AG04450 (cell line): ENCODE measurements around the gene BST2. TPM values are rescaled to one million over a fixed set of nuclear protein-coding genes. Genes with fewer than 3 reads are reported as not detected.

Source experiments
- CTCF ChIA-PET: fragments of 300-600, 350-600 bp; formaldehyde crosslinking; extraction: SDS; loops from one replicate; lab custom pipeline; 2022; ENCODE audit warnings: antibody characterized with exemption, inconsistent platforms; lab: Charles Lee
- POLR2A ChIA-PET: fragments of 350-600 bp; formaldehyde crosslinking; extraction: SDS; loops from one replicate; lab custom pipeline; 2021; ENCODE audit warnings: antibody characterized with exemption, inconsistent platforms; lab: Yijun Ruan, JAX
- DNase-seq: peaks from one replicate; pipeline ENCODE4 v3.0.0-alpha.2; 2011; ENCODE audit warnings: low read depth, low spot score
- H3K27ac ChIP-seq: one replicate; pipeline ENCODE4 v1.5.1; 2012; ENCODE audit warnings: low read depth, low read length, control low read depth
- H3K27me3 ChIP-seq: one replicate; pipeline ENCODE4 v1.6.0; 2012; ENCODE audit warnings: low read length; ENCODE audit not compliant: control insufficient read depth, insufficient read depth
- H3K4me3 ChIP-seq: 2 replicates; pipeline ENCODE4 v1.5.1; 2011; ENCODE audit warnings: mild to moderate bottlenecking, low read depth, low read length, control low read depth
- H3K9me3 ChIP-seq: 2 replicates; pipeline ENCODE4 v1.5.1; 2012; ENCODE audit warnings: low read length; ENCODE audit not compliant: control insufficient read depth, insufficient read depth
- CTCF ChIP-seq: IDR thresholded peaks from 2 replicates; pipeline ENCODE4 v1.5.1; 2011; ENCODE audit warnings: low read depth, low read length, control low read depth, inconsistent platforms
- polyA minus RNA-seq: library from RNA; depleted of rRNA, polyadenylated mRNA; stranded (reverse); fragments of >200 nt; gene quantifications from 2 replicates; pipeline ENCODE4 v1.2.3, GENCODE V29; 2011; rRNA and poly(A)+ RNA removed
- polyA plus RNA-seq: library from polyadenylated mRNA; depleted of rRNA; stranded (reverse); fragments of >200 nt; gene quantifications from 2 replicates; pipeline ENCODE4 v1.2.3, GENCODE V29; 2011; rRNA removed

The BST2 gene
- polyA plus RNA-seq (1.9 and 2.8 TPM in 2 replicates), polyA minus RNA-seq (0.43 and 0.46 TPM in 2 replicates)

DNA sequence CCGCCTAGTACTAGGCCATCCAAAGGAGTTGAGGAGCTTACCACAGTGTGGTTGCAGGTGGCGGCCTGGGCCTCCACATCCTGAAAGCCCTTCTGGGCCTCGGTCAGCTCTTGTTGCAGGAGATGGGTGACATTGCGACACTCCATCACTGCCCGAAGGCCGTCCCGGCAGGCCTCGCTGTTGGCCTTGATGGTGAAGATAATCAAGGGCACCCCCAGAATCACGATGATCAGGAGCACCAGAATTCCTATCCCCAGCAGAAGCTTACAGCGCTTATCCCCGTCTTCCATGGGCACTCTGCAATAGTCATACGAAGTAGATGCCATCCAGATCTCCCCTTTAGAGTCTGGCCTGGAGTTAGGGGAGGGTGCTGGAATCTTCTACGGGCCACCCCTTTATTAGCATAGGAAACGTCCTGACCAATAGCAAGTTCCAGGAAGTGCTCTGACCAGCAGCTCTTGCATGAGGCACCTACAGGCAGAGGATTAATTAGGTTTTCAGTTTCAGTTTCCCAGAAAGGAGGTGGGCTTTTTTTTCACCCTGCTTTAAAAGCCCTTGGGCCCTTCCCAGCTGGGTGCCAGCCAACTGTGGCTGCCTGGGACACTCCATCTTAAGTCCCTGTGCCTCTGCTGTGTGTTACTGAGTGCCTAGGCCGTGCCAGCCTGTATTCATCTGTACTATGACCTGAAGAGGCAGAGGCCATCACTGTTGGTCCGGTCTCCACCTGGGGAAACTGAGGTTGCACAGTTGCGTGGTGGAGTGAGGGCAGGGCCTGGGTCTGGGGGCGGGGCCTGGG is at the start of gene BST2:
BST2 (minus strand) TSS at position 381 of the 796 bp plus-strand sequence; CDS start at position 326, 55 bp downstream.
- Histone ChIP-seq H3K27me3 (peaks cover 2% of the 10 kb centered on the region), H3K27ac (no peak within 1 kb of the TSS), H3K9me3 (no peaks in the 10 kb centered on the region; the same call in 1 of the 2 replicates), H3K4me3 (no peak within 1 kb of the TSS)
- no peak for DNase-seq
- no peak for TF ChIP-seq CTCF
- CTCF ChIA-PET, result interaction anchor here (1.3 kb wide), 1 partner anchor 15 kb away, joined by 3 read pairs; no protein-coding TSS in a partner anchor
- POLR2A ChIA-PET, result interaction anchor here (0.7 kb wide), 1 partner anchor 14 kb away, joined by 4 read pairs; the partner anchor contains the start of gene MVB12A

- H3K27ac ChIP-seq, result no peak overlapping the region
- peaks cover 4% of the 10 kb centered on the region; the same call in 1 of the 2 replicates for H3K9me3 ChIP-seq
- peaks cover 37% of the 10 kb centered on the region for H3K27me3 ChIP-seq
- no peak for TF ChIP-seq CTCF
- no peak for DNase-seq
- H3K4me3 ChIP-seq, result no peak overlapping the region
- CTCF ChIA-PET, result interaction anchor here (1.0 kb wide), 1 partner anchor 320 kb away, joined by 3 read pairs; no protein-coding TSS in a partner anchor
- POLR2A ChIA-PET, result no interaction called here
Measured at GRCh38 chr19:17454576-17455071, 49.2 kb upstream of the BST2 start.

DNA sequence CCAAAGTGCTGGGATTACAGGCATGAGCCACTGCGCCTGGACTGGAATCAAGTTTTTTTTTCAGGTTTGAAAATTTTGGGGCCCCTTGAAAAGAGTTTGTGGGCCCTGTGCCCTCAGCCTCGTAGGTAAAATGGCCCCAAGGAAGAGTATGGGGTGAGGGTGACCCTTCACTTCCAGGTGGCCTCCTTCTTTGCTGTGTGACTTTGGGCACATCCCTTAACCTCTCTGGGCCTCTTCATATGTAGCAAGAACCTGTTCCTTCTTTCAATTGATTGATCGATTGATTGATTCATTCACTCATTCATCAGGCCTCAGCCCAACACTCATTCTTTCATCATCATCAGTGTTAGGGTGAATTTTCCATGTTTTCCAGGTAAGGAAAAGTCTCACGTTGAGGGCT is 46.4 kb upstream of the BST2 start:
- H3K27ac ChIP-seq, result no peak overlapping the region
- CTCF ChIA-PET, result interaction anchor here (0.6 to 1.1 kb wide), 2 partner anchors 26 to 315 kb away, joined by 3 to 5 read pairs; no protein-coding TSS in a partner anchor

GRCh38 chr19:17450264-17451075 is 45.0 kb upstream of the BST2 start:
- Histone ChIP-seq H3K27ac (no peak overlapping the region), H3K9me3 (peaks cover 4% of the 10 kb centered on the region; the same call in 1 of the 2 replicates), H3K4me3 (no peak overlapping the region), H3K27me3 (peaks cover 39% of the 10 kb centered on the region)
- no peak for TF ChIP-seq CTCF
- CTCF ChIA-PET, result interaction anchor here (1.1 kb wide), 1 partner anchor 25 kb away, joined by 5 read pairs; no protein-coding TSS in a partner anchor
- POLR2A ChIA-PET, result no interaction called here
- DNase-seq, result no peak

More for the DNA sequence above, 46.4 kb upstream of the BST2 start:
- POLR2A ChIA-PET, result no interaction called here
- DNase-seq, result no peak
- peaks cover 43% of the 10 kb centered on the region for H3K27me3 ChIP-seq
- no peak for TF ChIP-seq CTCF
- no peak overlapping the region for H3K4me3 ChIP-seq
- H3K9me3 ChIP-seq, result peaks cover 4% of the 10 kb centered on the region; the same call in 1 of the 2 replicates
